HepG2 (cell line): Measurements from ENCODE around the gene JAKMIP2. TPM values are rescaled to one million over a fixed set of nuclear protein-coding genes. Genes with fewer than 3 reads are reported as not detected.

Experiments
- ATAC-seq: fragments of 200-7000 bp; cut with Tn5 transposase; 3 replicates; pipeline ENCODE4 v1.9.1; 2020; ENCODE audit warnings: mild to moderate bottlenecking, moderate library complexity
- BruUV-seq: library from RNA; stranded (reverse); fragments of 400-500 nt; replicated peaks from 2 replicates; lab custom pipeline; 2021; lab: Mats Ljungman, UMichigan
- CTCF ChIA-PET: fragments of 300-600 bp; formaldehyde crosslinking; extraction: SDS; loops from one replicate; lab custom pipeline; 2021; ENCODE audit warnings: low total read pairs, inconsistent platforms, low intra/inter-chr PET ratio; lab: Yijun Ruan, JAX
- POLR2A ChIA-PET: fragments of 350-600 bp; sonication (Branson Sonifier 250); formaldehyde crosslinking; loops from one replicate; lab custom pipeline; 2020; ENCODE audit warnings: antibody characterized with exemption, inconsistent platforms; lab: Yijun Ruan, JAX
- DNase-seq: peaks from one replicate; pipeline ENCODE4 v3.0.0-alpha.2; 2015; ENCODE audit warnings: low spot score
- FAIRE-seq: peaks from 3 replicates; lab custom pipeline; 2011; peaks lifted over from hg19 to GRCh38; lab: Jason Lieb, UNC
- H2AFZ ChIP-seq: one replicate; pipeline ENCODE4 v1.6.1; 2011; ENCODE audit warnings: low read length, inconsistent platforms
- H3K27ac ChIP-seq: fragments of 300-600 bp; 3 replicates; pipeline ENCODE4 v1.8.0; 2011; ENCODE audit warnings: mixed run types, mild to moderate bottlenecking, mixed read lengths, low read length, inconsistent platforms; ENCODE audit not compliant: insufficient read depth; ENCODE audit errors: extremely low read length
- H3K27me3 ChIP-seq, 2 experiments: fragments of 200-600 bp in 1 of 2; 2 replicates in 1 of 2; 3 replicates in 1 of 2; pipeline versions ENCODE4 v1.6.0 to v1.8.0; 2011; ENCODE audit warnings: low read length in 2 of 2, mild to moderate bottlenecking in 2 of 2, moderate library complexity in 2 of 2, inconsistent platforms in 1 of 2; ENCODE audit not compliant: insufficient read depth in 2 of 2, control insufficient read depth in 1 of 2
- H3K36me3 ChIP-seq, 2 experiments: fragments of 200-600 bp in 1 of 2; replicated peaks in 1 of 2; 2 replicates in 1 of 2; 3 replicates in 1 of 2; pipeline versions ENCODE4 v1.5.1 to v1.8.0; 2011; ENCODE audit warnings: low read length in 2 of 2, inconsistent platforms in 1 of 2; ENCODE audit not compliant: insufficient read depth in 2 of 2, control insufficient read depth in 1 of 2
- H3K4me1 ChIP-seq: 2 replicates; pipeline ENCODE4 v1.5.1; 2012; ENCODE audit warnings: low read length, inconsistent platforms; ENCODE audit not compliant: insufficient read depth
- H3K4me2 ChIP-seq: 2 replicates; pipeline ENCODE4 v1.6.0; 2011; ENCODE audit warnings: low read depth, low read length, inconsistent platforms
- H3K4me3 ChIP-seq, 3 experiments: fragments of 200-600 bp in 1 of 3; sonication (generic), shearing (Covaris generic) in 1 of 3; replicated peaks in 1 of 3; 2 replicates each; pipeline ENCODE4 v1.5.1; 2011 to 2016; ENCODE audit warnings: low read length in 3 of 3, inconsistent platforms in 2 of 3, low read depth in 2 of 3, mild to moderate bottlenecking in 2 of 3, control low read depth in 1 of 3, mixed read lengths in 1 of 3; ENCODE audit not compliant: insufficient read depth in 1 of 3
- H3K79me2 ChIP-seq: one replicate; pipeline ENCODE4 v1.6.1; 2011; ENCODE audit warnings: low read length, inconsistent platforms; ENCODE audit not compliant: insufficient read depth
- H3K9ac ChIP-seq: 2 replicates; pipeline ENCODE4 v1.6.0; 2011; ENCODE audit warnings: mild to moderate bottlenecking, low read depth, low read length, inconsistent platforms; ENCODE audit not compliant: insufficient read depth
- H3K9me3 ChIP-seq: 2 replicates; pipeline ENCODE4 v1.5.1; 2012; ENCODE audit warnings: mild to moderate bottlenecking, low read length
- H4K20me1 ChIP-seq: 2 replicates; pipeline ENCODE4 v1.6.0; 2011; ENCODE audit warnings: inconsistent platforms, mild to moderate bottlenecking, low read length, moderate library complexity; ENCODE audit not compliant: insufficient read depth
- ELF3 ChIP-seq: IDR thresholded peaks from 2 replicates; pipeline ENCODE4 v1.6.1; 2016; ENCODE audit warnings: missing genetic modification reagents, missing compliant biosample characterization
- FOSL2 ChIP-seq: sonication (generic); formaldehyde crosslinking; IDR thresholded peaks from 2 replicates; pipeline ENCODE4 v1.4.0; 2020; ENCODE audit warnings: missing genetic modification reagents
- FOXA3 ChIP-seq: IDR thresholded peaks from 2 replicates; pipeline ENCODE4 v1.6.1; 2016; ENCODE audit warnings: missing genetic modification reagents, missing compliant biosample characterization
- FOXO1 ChIP-seq: sonication (generic); formaldehyde crosslinking; IDR thresholded peaks from 2 replicates; pipeline ENCODE4 v1.4.0; 2020; ENCODE audit warnings: missing genetic modification reagents
- GATAD2A ChIP-seq: IDR thresholded peaks from 2 replicates; pipeline ENCODE4 v1.6.1; 2016
- KAT8 ChIP-seq: IDR thresholded peaks from 2 replicates; pipeline ENCODE4 v1.6.1; 2016; ENCODE audit warnings: missing genetic modification reagents, missing compliant biosample characterization
- MYC ChIP-seq: sonication (generic); formaldehyde crosslinking; IDR thresholded peaks from 2 replicates; pipeline ENCODE4 v1.9.0; 2021; ENCODE audit warnings: missing genetic modification reagents, borderline replicate concordance
- RXRB ChIP-seq: IDR thresholded peaks from 2 replicates; pipeline ENCODE4 v1.6.1; 2016; ENCODE audit warnings: borderline replicate concordance, missing genetic modification reagents, missing compliant biosample characterization
- THAP11 ChIP-seq: IDR thresholded peaks from 2 replicates; pipeline ENCODE4 v1.6.1; 2016; ENCODE audit warnings: missing biosample characterization, missing genetic modification reagents
- XRCC5 ChIP-seq: fragments of 200-400 bp; formaldehyde crosslinking; optimal IDR thresholded peaks from 2 replicates; pipeline ENCODE3; 2017; ENCODE audit warnings: mild to moderate bottlenecking, low read length
- ZKSCAN1 ChIP-seq: fragments of 150-350 bp; IDR thresholded peaks from 2 replicates; pipeline ENCODE4 v1.6.1; 2014; ENCODE audit warnings: low read length
- ZNF557 ChIP-seq: sonication (generic); formaldehyde crosslinking; IDR thresholded peaks from 2 replicates; pipeline ENCODE4 v1.4.0; 2020; ENCODE audit warnings: missing genetic modification reagents
- ZNF652 ChIP-seq: IDR thresholded peaks from 2 replicates; pipeline ENCODE4 v1.6.1; 2016; ENCODE audit warnings: low read depth, borderline replicate concordance
- WGBS: methylation state at CpG from one replicate; pipeline ENCODE4 v1.1.6; 2017; ENCODE audit warnings: low lambda C conversion rate; 5-methylcytosine and 5-hydroxymethylcytosine counted together
- in situ Hi-C: cut with HindIII; loops from 2 replicates; pipeline ENCODE4 v1.10.0; 2017; ENCODE audit warnings: low pct_unique_long_range_greater_than_20kb; ENCODE audit not compliant: extremely low pct_ligation_motif_present
- intact Hi-C: fragments of 100-400 bp; cut with micrococcal nuclease; formaldehyde crosslinking; loops from one replicate; pipeline ENCODE4 v1.10.0; 2022; ENCODE audit not compliant: unreplicated experiment
- polyA plus RNA-seq, 8 experiments: library from polyadenylated mRNA; depleted of rRNA in 3 of 8; stranded (reverse) in 7 of 8; unstranded in 1 of 8; fragments of >200 nt; fragmentation: Illumina TruSeq in 4 of 8; extraction: Trizol in 4 of 8; gene quantifications; 2 replicates each; pipeline versions ENCODE4 v1.2.1 to v1.2.3, GENCODE V29; 2011 to 2016; ENCODE audit warnings: low read depth in 4 of 8, missing spikeins in 1 of 8, mixed read lengths in 1 of 8; ENCODE audit not compliant: insufficient read depth in 1 of 8
- total RNA-seq, 5 experiments: library from RNA; depleted of rRNA; stranded (reverse); fragments of >200 nt; fragmentation: Illumina TruSeq; extraction: Trizol; gene quantifications; 2 replicates each; pipeline ENCODE4 v1.2.3, GENCODE V29; 2016; ENCODE audit warnings: low read depth in 1 of 5
- TF ChIP-seq, protein P1 (sequence below): sonication (generic); formaldehyde crosslinking; IDR thresholded peaks from 2 replicates; pipeline ENCODE4 v1.5.0; 2020; ENCODE audit warnings: mild to moderate bottlenecking, missing genetic modification reagents, moderate library complexity
- TF ChIP-seq, protein P2 (sequence below): sonication (generic); formaldehyde crosslinking; IDR thresholded peaks from 2 replicates; pipeline ENCODE4 v1.4.0; 2020; ENCODE audit warnings: mild to moderate bottlenecking, missing genetic modification reagents
- TF ChIP-seq, protein P3 (sequence below): sonication (generic); formaldehyde crosslinking; IDR thresholded peaks from 2 replicates; pipeline ENCODE4 v1.4.0; 2020; ENCODE audit warnings: mild to moderate bottlenecking, low read depth, missing genetic modification reagents

JAKMIP2 gene
- total and polyA plus RNA-seq, 2 of the 13 experiments (the other 11 are each of a cell fraction or from before 2014, with no cell fraction given) = 0.04 to 2.1 TPM

DNA sequence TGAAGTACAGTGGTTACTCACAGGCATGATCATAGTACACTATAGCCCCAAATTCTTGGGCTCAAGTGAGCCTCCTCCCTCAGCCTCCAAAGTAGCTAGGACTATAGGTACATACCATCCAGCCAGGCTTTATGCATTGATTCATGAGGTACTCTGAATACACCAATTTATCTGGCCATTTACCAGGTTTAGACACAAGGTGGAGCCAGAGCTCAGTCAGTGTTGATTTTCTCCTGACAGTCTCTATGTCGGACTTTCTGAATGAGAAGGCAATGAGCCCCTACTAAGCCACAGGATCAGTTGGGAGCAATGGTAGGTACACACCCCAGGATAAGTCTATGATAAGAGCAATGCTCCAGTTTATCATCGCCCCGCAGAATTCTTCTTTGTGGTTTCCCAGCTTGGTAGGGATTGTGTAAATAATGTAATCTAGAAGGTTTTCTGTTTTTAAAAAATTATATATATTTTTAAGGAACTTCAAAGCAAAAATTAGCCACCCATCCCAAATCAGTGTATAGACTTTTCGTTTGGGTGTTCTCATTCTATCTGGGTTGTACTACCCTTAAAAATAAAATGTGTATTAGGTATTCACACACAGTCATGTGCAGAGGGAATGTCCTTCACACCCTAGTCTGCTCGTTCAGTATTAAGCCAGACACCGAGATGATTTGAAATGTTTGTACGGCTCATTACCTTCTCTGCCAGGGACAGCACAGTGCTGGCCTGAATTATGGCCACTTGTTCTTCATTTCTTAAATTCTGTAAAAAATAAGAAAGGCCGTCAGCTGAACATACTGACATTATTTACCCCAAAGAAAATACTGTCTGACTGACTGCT is 154.3 kb downstream of the JAKMIP2 start:
- Histone ChIP-seq H3K27me3 (no peaks in the 10 kb centered on the region), H3K4me1 (no peaks in the 10 kb centered on the region), H4K20me1 (no peaks in the 10 kb centered on the region), H3K9me3 (no peaks in the 10 kb centered on the region), H3K4me3 (no peak overlapping the region), H3K27ac (no peak overlapping the region), H3K4me2 (no peak overlapping the region), H3K36me3 (no peaks in the 10 kb centered on the region), H2AFZ (no peak overlapping the region), H3K79me2 (no peaks in the 10 kb centered on the region), H3K9ac (no peak overlapping the region)
- in situ Hi-C loops (loop anchor here (5.0 to 10.0 kb wide), 3 partner anchors 44 to 307 kb away; no protein-coding TSS in a partner anchor), intact Hi-C loops (loop anchor here (1.0 to 5.0 kb wide), 5 partner anchors 47 to 307 kb away; no protein-coding TSS in a partner anchor)
- WGBS = 22% methylated on average over 8 of the region's 8 CpGs
- POLR2A ChIA-PET = no interaction called here
- BruUV-seq = no TSS peak
- CTCF ChIA-PET = interaction anchor here (1.3 to 3.6 kb wide), 3 partner anchors 46 to 194 kb away, joined by 5 to 46 read pairs (median 26); no protein-coding TSS in a partner anchor
- ATAC-seq = peak; percentile 92
- peak; percentile 65 for DNase-seq
- peak; percentile 74 for FAIRE-seq
- TF ChIP-seq ZNF652 = no peak
- no peak for TF ChIP-seq MYC (CRISPR knock-in tag)
- peak; percentile 34; the same call in 1 of the 2 replicates for TF ChIP-seq KAT8 (CRISPR knock-in tag)
- TF ChIP-seq ZNF557 = no peak
- 0 out of 2 replicates have a peak, but pooled peaks have one; percentile 7 for TF ChIP-seq FOSL2 (CRISPR knock-in tag)
- TF ChIP-seq, protein P1, sequence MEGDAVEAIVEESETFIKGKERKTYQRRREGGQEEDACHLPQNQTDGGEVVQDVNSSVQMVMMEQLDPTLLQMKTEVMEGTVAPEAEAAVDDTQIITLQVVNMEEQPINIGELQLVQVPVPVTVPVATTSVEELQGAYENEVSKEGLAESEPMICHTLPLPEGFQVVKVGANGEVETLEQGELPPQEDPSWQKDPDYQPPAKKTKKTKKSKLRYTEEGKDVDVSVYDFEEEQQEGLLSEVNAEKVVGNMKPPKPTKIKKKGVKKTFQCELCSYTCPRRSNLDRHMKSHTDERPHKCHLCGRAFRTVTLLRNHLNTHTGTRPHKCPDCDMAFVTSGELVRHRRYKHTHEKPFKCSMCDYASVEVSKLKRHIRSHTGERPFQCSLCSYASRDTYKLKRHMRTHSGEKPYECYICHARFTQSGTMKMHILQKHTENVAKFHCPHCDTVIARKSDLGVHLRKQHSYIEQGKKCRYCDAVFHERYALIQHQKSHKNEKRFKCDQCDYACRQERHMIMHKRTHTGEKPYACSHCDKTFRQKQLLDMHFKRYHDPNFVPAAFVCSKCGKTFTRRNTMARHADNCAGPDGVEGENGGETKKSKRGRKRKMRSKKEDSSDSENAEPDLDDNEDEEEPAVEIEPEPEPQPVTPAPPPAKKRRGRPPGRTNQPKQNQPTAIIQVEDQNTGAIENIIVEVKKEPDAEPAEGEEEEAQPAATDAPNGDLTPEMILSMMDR = peak; percentile 93
- TF ChIP-seq, protein P2, sequence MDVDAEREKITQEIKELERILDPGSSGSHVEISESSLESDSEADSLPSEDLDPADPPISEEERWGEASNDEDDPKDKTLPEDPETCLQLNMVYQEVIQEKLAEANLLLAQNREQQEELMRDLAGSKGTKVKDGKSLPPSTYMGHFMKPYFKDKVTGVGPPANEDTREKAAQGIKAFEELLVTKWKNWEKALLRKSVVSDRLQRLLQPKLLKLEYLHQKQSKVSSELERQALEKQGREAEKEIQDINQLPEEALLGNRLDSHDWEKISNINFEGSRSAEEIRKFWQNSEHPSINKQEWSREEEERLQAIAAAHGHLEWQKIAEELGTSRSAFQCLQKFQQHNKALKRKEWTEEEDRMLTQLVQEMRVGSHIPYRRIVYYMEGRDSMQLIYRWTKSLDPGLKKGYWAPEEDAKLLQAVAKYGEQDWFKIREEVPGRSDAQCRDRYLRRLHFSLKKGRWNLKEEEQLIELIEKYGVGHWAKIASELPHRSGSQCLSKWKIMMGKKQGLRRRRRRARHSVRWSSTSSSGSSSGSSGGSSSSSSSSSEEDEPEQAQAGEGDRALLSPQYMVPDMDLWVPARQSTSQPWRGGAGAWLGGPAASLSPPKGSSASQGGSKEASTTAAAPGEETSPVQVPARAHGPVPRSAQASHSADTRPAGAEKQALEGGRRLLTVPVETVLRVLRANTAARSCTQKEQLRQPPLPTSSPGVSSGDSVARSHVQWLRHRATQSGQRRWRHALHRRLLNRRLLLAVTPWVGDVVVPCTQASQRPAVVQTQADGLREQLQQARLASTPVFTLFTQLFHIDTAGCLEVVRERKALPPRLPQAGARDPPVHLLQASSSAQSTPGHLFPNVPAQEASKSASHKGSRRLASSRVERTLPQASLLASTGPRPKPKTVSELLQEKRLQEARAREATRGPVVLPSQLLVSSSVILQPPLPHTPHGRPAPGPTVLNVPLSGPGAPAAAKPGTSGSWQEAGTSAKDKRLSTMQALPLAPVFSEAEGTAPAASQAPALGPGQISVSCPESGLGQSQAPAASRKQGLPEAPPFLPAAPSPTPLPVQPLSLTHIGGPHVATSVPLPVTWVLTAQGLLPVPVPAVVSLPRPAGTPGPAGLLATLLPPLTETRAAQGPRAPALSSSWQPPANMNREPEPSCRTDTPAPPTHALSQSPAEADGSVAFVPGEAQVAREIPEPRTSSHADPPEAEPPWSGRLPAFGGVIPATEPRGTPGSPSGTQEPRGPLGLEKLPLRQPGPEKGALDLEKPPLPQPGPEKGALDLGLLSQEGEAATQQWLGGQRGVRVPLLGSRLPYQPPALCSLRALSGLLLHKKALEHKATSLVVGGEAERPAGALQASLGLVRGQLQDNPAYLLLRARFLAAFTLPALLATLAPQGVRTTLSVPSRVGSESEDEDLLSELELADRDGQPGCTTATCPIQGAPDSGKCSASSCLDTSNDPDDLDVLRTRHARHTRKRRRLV (CRISPR knock-in tag) = no peak
- TF ChIP-seq GATAD2A (CRISPR knock-in tag) = 0 out of 2 replicates have a peak, but pooled peaks have one; percentile 28
- TF ChIP-seq, protein P3, sequence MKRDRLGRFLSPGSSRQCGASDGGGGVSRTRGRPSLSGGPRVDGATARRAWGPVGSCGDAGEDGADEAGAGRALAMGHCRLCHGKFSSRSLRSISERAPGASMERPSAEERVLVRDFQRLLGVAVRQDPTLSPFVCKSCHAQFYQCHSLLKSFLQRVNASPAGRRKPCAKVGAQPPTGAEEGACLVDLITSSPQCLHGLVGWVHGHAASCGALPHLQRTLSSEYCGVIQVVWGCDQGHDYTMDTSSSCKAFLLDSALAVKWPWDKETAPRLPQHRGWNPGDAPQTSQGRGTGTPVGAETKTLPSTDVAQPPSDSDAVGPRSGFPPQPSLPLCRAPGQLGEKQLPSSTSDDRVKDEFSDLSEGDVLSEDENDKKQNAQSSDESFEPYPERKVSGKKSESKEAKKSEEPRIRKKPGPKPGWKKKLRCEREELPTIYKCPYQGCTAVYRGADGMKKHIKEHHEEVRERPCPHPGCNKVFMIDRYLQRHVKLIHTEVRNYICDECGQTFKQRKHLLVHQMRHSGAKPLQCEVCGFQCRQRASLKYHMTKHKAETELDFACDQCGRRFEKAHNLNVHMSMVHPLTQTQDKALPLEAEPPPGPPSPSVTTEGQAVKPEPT (CRISPR knock-in tag) = no peak
- 0 out of 2 replicates have a peak, but pooled peaks have one; percentile 19 for TF ChIP-seq THAP11 (CRISPR knock-in tag)
- peak; percentile 16 for TF ChIP-seq XRCC5
- TF ChIP-seq RXRB = peak; percentile 13; the same call in 1 of the 2 replicates
- TF ChIP-seq ZKSCAN1 = 0 out of 2 replicates have a peak, but pooled peaks have one; percentile 46
- TF ChIP-seq FOXO1 = 0 out of 2 replicates have a peak, but pooled peaks have one; percentile 8
- TF ChIP-seq ELF3 = 0 out of 2 replicates have a peak, but pooled peaks have one; percentile 24
- TF ChIP-seq FOXA3 (CRISPR knock-in tag) = peak; percentile 22; the same call in 1 of the 2 replicates
